Fibroblast of mammary gland (primary cell): ENCODE measurements around the gene MOCS1.
A peak's percentile ranks its signal among the peaks of the same experiment; 100 is the strongest.

Experiments used
- DNase-seq: peaks from one replicate; pipeline ENCODE4 v3.0.0-alpha.2; 2010; ENCODE audit warnings: low read depth
- H3K4me3 ChIP-seq: 2 replicates; pipeline ENCODE4 v1.5.1; 2011; ENCODE audit warnings: low read depth, mild to moderate bottlenecking, low read length, moderate library complexity; ENCODE audit not compliant: control insufficient read depth
- TF ChIP-seq, protein P1 (sequence below): conservative IDR thresholded peaks from 2 replicates; pipeline ENCODE4 v1.5.1; 2011; ENCODE audit warnings: low read depth, low read length, inconsistent platforms; ENCODE audit not compliant: control insufficient read depth, insufficient read depth

MOCS1 gene

DNA sequence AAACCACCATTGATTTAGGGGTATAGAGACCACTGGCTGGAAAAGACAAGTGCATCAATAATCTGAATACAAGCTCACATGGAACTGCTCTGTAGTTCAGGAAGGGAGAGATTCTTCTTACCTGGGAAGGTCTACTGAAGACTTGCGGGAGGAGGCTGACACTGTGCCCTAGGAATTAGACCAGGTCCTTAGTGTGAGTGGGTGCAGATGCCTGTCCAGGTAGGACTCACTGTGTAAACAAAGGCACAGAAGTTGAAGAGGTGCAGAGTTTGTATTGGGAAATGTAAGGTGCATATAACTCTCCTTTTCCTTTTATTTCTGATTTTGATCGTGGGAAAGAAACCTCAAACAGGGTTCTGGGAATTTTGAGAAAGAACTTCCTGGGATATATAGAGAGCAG, 75.2 kb downstream of the MOCS1 start:
- DNase-seq = no peak
- TF ChIP-seq, protein P1, sequence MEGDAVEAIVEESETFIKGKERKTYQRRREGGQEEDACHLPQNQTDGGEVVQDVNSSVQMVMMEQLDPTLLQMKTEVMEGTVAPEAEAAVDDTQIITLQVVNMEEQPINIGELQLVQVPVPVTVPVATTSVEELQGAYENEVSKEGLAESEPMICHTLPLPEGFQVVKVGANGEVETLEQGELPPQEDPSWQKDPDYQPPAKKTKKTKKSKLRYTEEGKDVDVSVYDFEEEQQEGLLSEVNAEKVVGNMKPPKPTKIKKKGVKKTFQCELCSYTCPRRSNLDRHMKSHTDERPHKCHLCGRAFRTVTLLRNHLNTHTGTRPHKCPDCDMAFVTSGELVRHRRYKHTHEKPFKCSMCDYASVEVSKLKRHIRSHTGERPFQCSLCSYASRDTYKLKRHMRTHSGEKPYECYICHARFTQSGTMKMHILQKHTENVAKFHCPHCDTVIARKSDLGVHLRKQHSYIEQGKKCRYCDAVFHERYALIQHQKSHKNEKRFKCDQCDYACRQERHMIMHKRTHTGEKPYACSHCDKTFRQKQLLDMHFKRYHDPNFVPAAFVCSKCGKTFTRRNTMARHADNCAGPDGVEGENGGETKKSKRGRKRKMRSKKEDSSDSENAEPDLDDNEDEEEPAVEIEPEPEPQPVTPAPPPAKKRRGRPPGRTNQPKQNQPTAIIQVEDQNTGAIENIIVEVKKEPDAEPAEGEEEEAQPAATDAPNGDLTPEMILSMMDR = no peak
- H3K4me3 ChIP-seq = no peak overlapping the region

DNA sequence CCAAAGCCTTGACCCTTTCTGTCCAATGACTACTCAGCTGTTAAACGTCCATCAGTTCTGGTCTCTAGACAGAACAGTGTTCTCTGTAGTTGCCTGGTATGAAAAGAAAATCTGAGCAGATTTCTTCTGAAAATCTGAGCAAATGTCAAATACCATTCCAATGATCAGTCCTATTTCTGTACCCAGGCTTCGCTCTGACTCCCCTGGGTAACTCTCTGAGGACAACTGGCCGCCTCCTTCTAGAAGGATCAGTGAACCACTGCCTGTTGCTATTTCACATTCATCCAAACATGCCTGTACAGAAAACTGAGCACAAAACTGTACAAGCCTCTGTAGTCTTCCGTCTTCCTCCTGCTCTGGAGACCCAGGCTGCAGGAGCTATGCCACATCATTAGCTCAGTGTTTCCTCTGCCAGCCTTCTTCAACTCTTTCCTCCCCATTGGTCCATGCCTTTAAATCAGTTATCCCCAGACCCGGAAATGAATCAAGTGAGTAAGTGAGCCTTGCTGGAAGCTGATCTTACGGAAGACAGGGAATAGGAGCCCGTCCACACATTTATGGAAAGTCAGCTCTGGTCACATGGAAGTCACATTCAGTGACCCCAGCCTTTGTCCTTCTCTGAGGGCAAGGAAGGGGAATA, 78.8 kb downstream of the MOCS1 start:
- peak; percentile 40 for DNase-seq
- TF ChIP-seq, protein P1 = no peak

More for the DNA sequence above, 78.8 kb downstream of the MOCS1 start:
- H3K4me3 ChIP-seq = no peak overlapping the region
